ENCODE data around the gene ARAP1.

ARAP1 gene

GRCh38 chr11:72642884-72643522 is 109.2 kb downstream of the ARAP1 start:
- TF ChIP-seq CTCF (conservative IDR thresholded peaks at IDR 0.05; ENCODE audit: low read depth, low read length): peak; percentile 60
- H3K4me3 ChIP-seq (IDR thresholded peaks at IDR 0.05; ENCODE audit: insufficient read depth, low read depth, low read length): no peak overlapping the region
- H3K27ac ChIP-seq: no peak overlapping the region
- no peaks in the 10 kb centered on the region for H3K4me1 ChIP-seq (ENCODE audit: low read depth, poor library complexity, severe bottlenecking)
- H3K79me2 ChIP-seq (ENCODE audit: insufficient read depth, low read depth): no peaks in the 10 kb centered on the region
- H3K36me3 ChIP-seq (ENCODE audit: insufficient read depth): no peaks in the 10 kb centered on the region
- peak overlapping the region; percentile 17; the same call in 1 of the 2 replicates for H3K4me2 ChIP-seq
- no peak overlapping the region; the same call in 1 of the 2 replicates for H3K9ac ChIP-seq
- H4K20me1 ChIP-seq (ENCODE audit: insufficient read depth): no peaks in the 10 kb centered on the region
- H3K27me3 ChIP-seq (ENCODE audit: insufficient read depth, low read depth): peaks cover 17% of the 10 kb centered on the region
- peak overlapping the region; percentile 69; the same call in 1 of the 2 replicates for H2AFZ ChIP-seq (ENCODE audit: low read depth)

- Histone ChIP-seq H3K4me1 (ENCODE audit: low read depth, poor library complexity, severe bottlenecking) (peaks cover 2% of the 10 kb centered on the region), H2AFZ (ENCODE audit: low read depth) (peak overlapping the region; percentile 69; the same call in 1 of the 2 replicates), H3K27me3 (ENCODE audit: insufficient read depth, low read depth) (peaks cover 17% of the 10 kb centered on the region), H3K27ac (no peak overlapping the region), H3K4me3 (IDR thresholded peaks at IDR 0.05; ENCODE audit: insufficient read depth, low read depth, low read length) (no peak overlapping the region), H4K20me1 (ENCODE audit: insufficient read depth) (no peaks in the 10 kb centered on the region), H3K79me2 (ENCODE audit: insufficient read depth, low read depth) (no peaks in the 10 kb centered on the region), H3K4me2 (no peak overlapping the region; the same call in 1 of the 2 replicates), H3K36me3 (ENCODE audit: insufficient read depth) (no peaks in the 10 kb centered on the region), H3K9ac (no peak overlapping the region; the same call in 1 of the 2 replicates)
- no peak for TF ChIP-seq CTCF (conservative IDR thresholded peaks at IDR 0.05; ENCODE audit: low read depth, low read length)
Measured at GRCh38 chr11:72642043-72642883, 109.9 kb downstream of the ARAP1 start.

DNA sequence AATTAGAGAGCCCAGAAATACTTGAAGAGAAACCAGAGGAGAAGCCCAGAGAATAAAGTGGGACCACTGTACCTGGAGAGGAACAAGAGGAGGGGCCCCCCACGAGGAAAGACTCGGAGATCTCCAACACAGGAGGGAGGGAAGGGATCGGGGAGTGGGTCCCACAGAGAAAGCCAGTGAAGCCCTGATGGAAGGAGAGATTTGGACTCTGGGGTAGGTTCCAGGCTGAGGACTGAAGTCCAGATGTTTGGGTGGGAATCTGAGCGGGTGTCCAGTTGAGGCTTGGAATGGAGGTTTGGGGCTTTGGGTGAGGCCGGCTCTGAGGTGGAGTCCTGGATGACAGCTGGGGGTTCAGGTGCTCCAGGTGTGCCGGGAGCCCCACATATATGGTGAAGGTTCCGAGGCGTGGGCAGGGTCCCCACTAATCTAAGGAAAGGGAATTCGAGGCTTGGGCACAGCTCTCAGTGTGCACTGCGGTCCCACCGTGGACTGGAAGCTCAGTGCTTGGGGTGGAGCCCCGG is 110.6 kb downstream of the ARAP1 start:
- Histone ChIP-seq H3K9ac (no peak overlapping the region), H3K4me2 (no peak overlapping the region; the same call in 1 of the 2 replicates), H3K36me3 (ENCODE audit: insufficient read depth) (no peaks in the 10 kb centered on the region), H4K20me1 (ENCODE audit: insufficient read depth) (no peaks in the 10 kb centered on the region), H3K4me3 (IDR thresholded peaks at IDR 0.05; ENCODE audit: insufficient read depth, low read depth, low read length) (no peak overlapping the region), H3K79me2 (ENCODE audit: insufficient read depth, low read depth) (no peaks in the 10 kb centered on the region), H3K27me3 (ENCODE audit: insufficient read depth, low read depth) (peaks cover 20% of the 10 kb centered on the region), H3K4me1 (ENCODE audit: low read depth, poor library complexity, severe bottlenecking) (peaks cover 6% of the 10 kb centered on the region), H2AFZ (ENCODE audit: low read depth) (no peak overlapping the region), H3K27ac (no peak overlapping the region)
- no peak for TF ChIP-seq CTCF (conservative IDR thresholded peaks at IDR 0.05; ENCODE audit: low read depth, low read length)

- peaks cover 38% of the 10 kb centered on the region for H3K27me3 ChIP-seq (ENCODE audit: insufficient read depth, low read depth)
- H3K4me1 ChIP-seq (ENCODE audit: low read depth, poor library complexity, severe bottlenecking): peaks cover 6% of the 10 kb centered on the region
- H4K20me1 ChIP-seq (ENCODE audit: insufficient read depth): no peaks in the 10 kb centered on the region
- no peaks in the 10 kb centered on the region for H3K79me2 ChIP-seq (ENCODE audit: insufficient read depth, low read depth)
- no peak for TF ChIP-seq CTCF (conservative IDR thresholded peaks at IDR 0.05; ENCODE audit: low read depth, low read length)
- H3K9ac ChIP-seq: no peak overlapping the region
- H3K4me2 ChIP-seq: no peak overlapping the region
- H3K27ac ChIP-seq: no peak overlapping the region
- H2AFZ ChIP-seq (ENCODE audit: low read depth): no peak overlapping the region
- H3K36me3 ChIP-seq (ENCODE audit: insufficient read depth): no peaks in the 10 kb centered on the region
- no peak overlapping the region for H3K4me3 ChIP-seq (IDR thresholded peaks at IDR 0.05; ENCODE audit: insufficient read depth, low read depth, low read length)
Measured at GRCh38 chr11:72639502-72640375, 112.5 kb downstream of the ARAP1 start.

Data from KMS-11 (cell line).